GM12873 (cell line): ENCODE results near the gene MAGEF1.

Experiments
- TF ChIP-seq, protein P1 (sequence below): IDR thresholded peaks from 2 replicates; pipeline ENCODE4 v1.5.1; 2012; ENCODE audit warnings: low read depth, mild to moderate bottlenecking, moderate library complexity, low read length, control low read depth; ENCODE audit not compliant: insufficient read depth; ENCODE audit errors: missing control alignments

MAGEF1 gene

DNA sequence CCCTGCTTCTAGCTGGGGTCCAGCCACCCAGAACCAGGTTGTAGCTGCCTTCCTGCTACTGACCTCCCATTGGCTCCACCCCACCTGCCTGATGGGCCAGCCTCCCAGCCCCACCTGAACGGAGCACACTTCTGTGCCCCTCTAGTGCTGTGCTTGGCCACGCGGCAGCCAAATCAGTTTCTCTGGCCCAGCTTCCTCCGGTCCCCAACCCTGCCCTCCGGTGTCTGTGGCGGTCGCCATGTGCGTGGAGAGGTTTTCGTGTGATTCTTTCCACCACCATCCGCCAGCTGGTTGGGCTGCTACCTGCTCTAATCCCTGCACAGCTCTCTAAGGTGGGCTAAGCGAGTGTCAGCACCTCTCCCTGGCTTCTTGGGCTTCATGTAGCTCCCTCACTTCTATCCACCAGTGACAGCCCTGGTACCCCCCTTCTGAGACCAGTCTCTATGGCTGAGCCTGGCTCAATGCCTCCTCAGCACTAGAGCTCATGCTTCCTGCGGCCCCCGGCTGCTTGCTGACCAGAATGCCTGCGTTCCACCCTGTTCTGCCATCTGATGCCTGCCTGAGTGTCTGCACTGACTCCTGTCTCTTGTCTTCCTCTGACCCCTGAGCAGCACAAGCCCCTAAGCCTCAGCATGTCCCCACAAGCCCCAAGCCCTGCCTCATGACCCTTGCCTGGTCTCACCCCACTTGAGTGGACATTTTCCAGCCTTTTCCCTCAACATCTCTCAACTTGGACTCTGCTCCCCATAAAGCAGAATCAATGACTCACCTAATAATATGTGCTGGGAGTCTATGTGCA is 23.2 kb upstream of the MAGEF1 start:
- TF ChIP-seq, protein P1, sequence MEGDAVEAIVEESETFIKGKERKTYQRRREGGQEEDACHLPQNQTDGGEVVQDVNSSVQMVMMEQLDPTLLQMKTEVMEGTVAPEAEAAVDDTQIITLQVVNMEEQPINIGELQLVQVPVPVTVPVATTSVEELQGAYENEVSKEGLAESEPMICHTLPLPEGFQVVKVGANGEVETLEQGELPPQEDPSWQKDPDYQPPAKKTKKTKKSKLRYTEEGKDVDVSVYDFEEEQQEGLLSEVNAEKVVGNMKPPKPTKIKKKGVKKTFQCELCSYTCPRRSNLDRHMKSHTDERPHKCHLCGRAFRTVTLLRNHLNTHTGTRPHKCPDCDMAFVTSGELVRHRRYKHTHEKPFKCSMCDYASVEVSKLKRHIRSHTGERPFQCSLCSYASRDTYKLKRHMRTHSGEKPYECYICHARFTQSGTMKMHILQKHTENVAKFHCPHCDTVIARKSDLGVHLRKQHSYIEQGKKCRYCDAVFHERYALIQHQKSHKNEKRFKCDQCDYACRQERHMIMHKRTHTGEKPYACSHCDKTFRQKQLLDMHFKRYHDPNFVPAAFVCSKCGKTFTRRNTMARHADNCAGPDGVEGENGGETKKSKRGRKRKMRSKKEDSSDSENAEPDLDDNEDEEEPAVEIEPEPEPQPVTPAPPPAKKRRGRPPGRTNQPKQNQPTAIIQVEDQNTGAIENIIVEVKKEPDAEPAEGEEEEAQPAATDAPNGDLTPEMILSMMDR, result no peak

DNA sequence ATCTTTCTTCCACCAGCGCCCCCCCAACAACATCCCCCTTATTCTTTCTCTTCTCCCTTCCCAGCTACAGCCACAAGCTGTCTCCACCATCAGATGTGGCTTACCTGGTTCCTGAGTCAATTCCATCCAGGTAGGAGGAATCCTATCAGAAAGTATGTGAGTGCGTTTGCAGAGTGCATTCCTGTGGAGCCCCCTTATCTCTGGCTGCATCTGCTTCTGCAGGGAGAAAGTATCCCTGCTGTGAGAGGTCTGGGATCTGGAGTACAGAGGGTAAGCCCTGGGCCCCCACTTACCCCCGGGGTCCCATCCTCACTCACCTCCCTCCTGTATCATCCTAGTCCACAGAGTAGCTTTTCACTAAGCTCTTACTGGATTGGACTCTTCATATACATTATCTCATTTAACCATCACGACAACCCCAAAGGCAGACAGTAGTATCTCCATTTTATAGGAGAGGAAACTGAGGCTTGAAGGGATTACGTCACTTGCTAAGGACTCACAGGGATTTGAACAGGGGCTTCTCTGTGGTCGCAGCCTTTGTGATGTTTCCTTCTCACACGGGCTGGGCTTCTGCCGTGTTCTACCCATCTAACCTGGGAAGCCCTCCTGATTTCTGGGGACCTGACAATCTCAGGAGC is 22.2 kb upstream of the MAGEF1 start:
- TF ChIP-seq, protein P1, result no peak

DNA sequence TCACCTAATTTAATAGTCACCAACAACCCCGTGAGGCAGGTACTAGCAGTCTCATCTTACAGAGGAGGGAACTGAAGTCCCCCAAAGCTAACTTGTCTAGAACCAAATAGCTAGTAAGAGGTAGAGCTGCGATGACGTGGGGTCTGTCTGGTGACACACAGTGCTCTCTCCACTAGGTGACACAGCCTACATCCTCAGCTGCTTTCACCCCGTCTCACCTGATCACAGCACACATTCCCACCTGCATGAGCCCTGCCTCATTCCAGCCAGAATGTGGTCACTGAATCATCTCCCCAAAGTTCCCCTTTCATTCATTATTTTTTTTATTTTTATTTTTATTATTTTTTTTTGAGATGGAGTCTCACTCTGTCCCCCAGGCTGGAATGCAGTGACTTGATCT is 21.3 kb upstream of the MAGEF1 start:
- TF ChIP-seq, protein P1, result no peak

DNA sequence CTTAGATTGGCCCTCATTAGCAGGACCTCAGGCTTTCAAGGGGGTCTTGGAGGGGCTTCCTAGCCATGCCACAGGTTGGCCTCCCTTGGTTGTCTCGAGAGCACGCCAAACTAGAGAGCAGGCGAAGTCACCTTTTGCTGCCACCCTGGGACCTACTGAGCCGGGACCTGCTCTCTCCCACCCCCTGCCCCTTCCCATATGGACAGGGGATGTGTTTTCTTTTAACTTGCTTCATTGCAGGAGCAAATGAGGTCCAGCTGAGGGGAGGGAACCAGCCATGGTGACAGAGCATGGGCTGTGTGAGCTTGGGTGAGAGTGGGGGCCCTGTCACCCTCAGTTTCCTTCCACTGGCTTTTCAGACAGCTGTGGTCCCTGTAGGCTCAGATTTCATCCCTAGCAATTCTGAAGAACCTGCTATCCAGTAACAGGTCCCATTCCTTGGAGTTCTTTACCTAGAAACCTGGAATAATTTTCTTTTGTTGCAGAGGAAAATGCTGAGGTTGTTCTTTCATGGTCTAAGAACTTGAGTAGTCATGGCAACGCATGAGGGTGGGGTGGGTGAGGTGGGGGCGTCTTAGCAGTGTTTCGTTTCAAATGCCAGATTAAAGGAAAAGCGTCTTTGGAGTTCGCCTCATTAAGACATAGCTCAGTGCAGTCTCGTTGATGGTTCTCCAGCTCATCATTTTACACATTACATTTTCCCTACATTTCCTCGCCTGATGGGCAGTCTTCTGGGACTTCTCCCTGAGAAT is 20.1 kb upstream of the MAGEF1 start:
- TF ChIP-seq, protein P1, result no peak

DNA sequence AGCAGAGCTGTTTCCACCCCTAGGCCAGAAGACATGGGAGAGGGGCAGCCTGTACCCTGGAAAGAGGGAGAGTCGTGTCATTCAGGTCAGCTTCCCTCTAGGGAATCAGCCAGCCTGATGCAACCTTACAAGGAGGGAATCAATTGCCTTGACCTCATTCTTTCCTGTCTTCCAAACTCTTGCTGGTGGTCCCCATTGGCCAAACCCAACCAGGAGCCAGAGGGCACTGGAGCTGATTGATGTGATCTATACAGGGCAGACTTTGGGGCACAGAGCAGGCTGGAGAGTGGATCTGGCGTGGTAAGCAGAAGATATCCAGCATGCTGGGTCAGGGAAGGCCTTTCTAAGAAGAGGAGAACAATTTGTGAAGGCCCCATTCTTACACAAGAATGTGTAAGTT is 19.1 kb upstream of the MAGEF1 start:
- TF ChIP-seq, protein P1, result no peak

DNA sequence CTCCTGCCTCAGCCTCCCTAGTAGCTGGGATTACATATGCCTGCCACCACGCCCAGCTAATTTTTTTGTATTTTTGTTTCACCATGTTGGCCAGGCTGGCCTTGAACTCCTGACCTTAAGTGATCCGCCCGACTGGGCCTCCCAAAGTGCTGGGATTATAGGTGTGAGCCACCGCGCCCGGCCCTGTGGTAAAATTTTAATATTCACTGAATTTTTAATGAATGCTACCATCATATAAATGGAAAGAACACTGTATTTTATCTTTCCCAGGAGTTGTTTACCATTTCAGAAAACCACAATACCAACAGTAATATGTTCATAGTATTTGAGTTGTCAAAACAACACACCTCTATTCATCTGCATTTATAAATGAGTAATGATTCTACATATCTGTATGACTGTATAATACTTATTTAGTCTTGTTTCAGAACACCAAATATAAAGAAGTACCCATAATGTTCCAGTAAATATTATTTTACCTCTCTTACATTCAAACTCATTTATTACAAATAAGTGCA is 16.2 kb upstream of the MAGEF1 start:
- TF ChIP-seq, protein P1, result no peak
